OCI-LY1 (cell line): Measurements from ENCODE around the gene PARD6A.

Experiments
- EZH2 ChIP-seq: fragments of 200-600 bp; sonication (generic), shearing (Covaris generic); IDR thresholded peaks from 2 replicates; pipeline ENCODE4 v1.8.0; 2017; ENCODE audit warnings: borderline replicate concordance, mixed run types, mild to moderate bottlenecking, antibody characterized with exemption, low read length, moderate library complexity, mixed read lengths
- TF ChIP-seq, protein P1 (sequence below): fragments of 200-600 bp; sonication (generic), shearing (Covaris generic); IDR thresholded peaks from 2 replicates; pipeline ENCODE4 v1.5.1; 2017; ENCODE audit warnings: mild to moderate bottlenecking, antibody characterized with exemption, low read length, moderate library complexity, mixed read lengths

- TF ChIP-seq, protein P1, sequence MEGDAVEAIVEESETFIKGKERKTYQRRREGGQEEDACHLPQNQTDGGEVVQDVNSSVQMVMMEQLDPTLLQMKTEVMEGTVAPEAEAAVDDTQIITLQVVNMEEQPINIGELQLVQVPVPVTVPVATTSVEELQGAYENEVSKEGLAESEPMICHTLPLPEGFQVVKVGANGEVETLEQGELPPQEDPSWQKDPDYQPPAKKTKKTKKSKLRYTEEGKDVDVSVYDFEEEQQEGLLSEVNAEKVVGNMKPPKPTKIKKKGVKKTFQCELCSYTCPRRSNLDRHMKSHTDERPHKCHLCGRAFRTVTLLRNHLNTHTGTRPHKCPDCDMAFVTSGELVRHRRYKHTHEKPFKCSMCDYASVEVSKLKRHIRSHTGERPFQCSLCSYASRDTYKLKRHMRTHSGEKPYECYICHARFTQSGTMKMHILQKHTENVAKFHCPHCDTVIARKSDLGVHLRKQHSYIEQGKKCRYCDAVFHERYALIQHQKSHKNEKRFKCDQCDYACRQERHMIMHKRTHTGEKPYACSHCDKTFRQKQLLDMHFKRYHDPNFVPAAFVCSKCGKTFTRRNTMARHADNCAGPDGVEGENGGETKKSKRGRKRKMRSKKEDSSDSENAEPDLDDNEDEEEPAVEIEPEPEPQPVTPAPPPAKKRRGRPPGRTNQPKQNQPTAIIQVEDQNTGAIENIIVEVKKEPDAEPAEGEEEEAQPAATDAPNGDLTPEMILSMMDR, result no peak
- TF ChIP-seq EZH2, result no peak
Observed at GRCh38 chr16:67669499-67670101, 8.8 kb downstream of the PARD6A start.
